Karpas-422 (cell line): ENCODE measurements around the gene PSAPL1. TPM values are rescaled to one million over a fixed set of nuclear protein-coding genes. Genes with fewer than 3 reads are reported as not detected.
"Not testable (repeated sequence)": the region's sequence is repeated elsewhere in the genome, so short reads cannot be mapped to it uniquely, and the experiment has no call there.

ENCODE experiments used
- DNase-seq: peaks from one replicate; pipeline ENCODE4 v3.0.0-alpha.2; 2015
- H2AFZ ChIP-seq: fragments of 200-600 bp; sonication (generic); 2 replicates; pipeline ENCODE4 v1.6.1; 2014; ENCODE audit warnings: antibody characterized with exemption, low read length, mixed read lengths
- H3K27ac ChIP-seq: fragments of 200-600 bp; sonication (generic); 2 replicates; pipeline ENCODE4 v1.5.1; 2014; ENCODE audit warnings: mild to moderate bottlenecking, low read length, moderate library complexity
- H3K27me3 ChIP-seq: fragments of 200-600 bp; sonication (generic); 2 replicates; pipeline ENCODE4 v1.6.1; 2014; ENCODE audit warnings: low read length, mixed read lengths
- H3K36me3 ChIP-seq: fragments of 200-600 bp; sonication (generic); 2 replicates; pipeline ENCODE4 v1.6.1; 2014; ENCODE audit warnings: low read length, mixed read lengths; ENCODE audit not compliant: insufficient read depth
- H3K4me1 ChIP-seq: fragments of 200-600 bp; sonication (generic); 2 replicates; pipeline ENCODE4 v1.6.1; 2014; ENCODE audit warnings: mild to moderate bottlenecking, low read length, mixed read lengths
- H3K4me2 ChIP-seq: fragments of 200-600 bp; sonication (generic); 2 replicates; pipeline ENCODE4 v1.6.1; 2014; ENCODE audit warnings: low read length, low read depth, mild to moderate bottlenecking; ENCODE audit not compliant: poor library complexity, severe bottlenecking
- H3K4me3 ChIP-seq: fragments of 200-600 bp; sonication (generic); 2 replicates; pipeline ENCODE4 v1.5.1; 2014; ENCODE audit warnings: mild to moderate bottlenecking, antibody characterized with exemption, low read length, mixed read lengths
- H3K79me2 ChIP-seq: fragments of 200-600 bp; sonication (generic); 2 replicates; pipeline ENCODE4 v1.6.1; 2014; ENCODE audit warnings: mild to moderate bottlenecking, low read length, mixed read lengths
- H3K9ac ChIP-seq: fragments of 200-600 bp; sonication (generic); 2 replicates; pipeline ENCODE4 v1.6.0; 2014; ENCODE audit warnings: low read length
- H3K9me2 ChIP-seq: fragments of 200-600 bp; sonication (generic), shearing (Covaris generic); replicated peaks from 2 replicates; pipeline ENCODE4 v1.6.0; 2014; ENCODE audit warnings: mild to moderate bottlenecking, low read length, moderate library complexity; ENCODE audit not compliant: insufficient read depth
- H3K9me3 ChIP-seq: fragments of 300-700, 200-600 bp; sonication (generic); 2 replicates; pipeline ENCODE4 v1.6.1; 2014; ENCODE audit warnings: low read length, mixed read lengths
- H4K20me1 ChIP-seq: fragments of 200-600 bp; sonication (generic); 2 replicates; pipeline ENCODE4 v1.6.1; 2014; ENCODE audit warnings: mild to moderate bottlenecking, antibody characterized with exemption, low read length, low read depth; ENCODE audit not compliant: insufficient read depth
- total RNA-seq: library from RNA; depleted of rRNA; stranded (reverse); fragments of >200 nt; shearing (Covaris generic); gene quantifications from 2 replicates; pipeline ENCODE4 v1.2.3, GENCODE V29; 2014; ENCODE audit warnings: low replicate concordance

The PSAPL1 gene
- total RNA-seq, 1 experiment from 2014 or later = not detected

DNA sequence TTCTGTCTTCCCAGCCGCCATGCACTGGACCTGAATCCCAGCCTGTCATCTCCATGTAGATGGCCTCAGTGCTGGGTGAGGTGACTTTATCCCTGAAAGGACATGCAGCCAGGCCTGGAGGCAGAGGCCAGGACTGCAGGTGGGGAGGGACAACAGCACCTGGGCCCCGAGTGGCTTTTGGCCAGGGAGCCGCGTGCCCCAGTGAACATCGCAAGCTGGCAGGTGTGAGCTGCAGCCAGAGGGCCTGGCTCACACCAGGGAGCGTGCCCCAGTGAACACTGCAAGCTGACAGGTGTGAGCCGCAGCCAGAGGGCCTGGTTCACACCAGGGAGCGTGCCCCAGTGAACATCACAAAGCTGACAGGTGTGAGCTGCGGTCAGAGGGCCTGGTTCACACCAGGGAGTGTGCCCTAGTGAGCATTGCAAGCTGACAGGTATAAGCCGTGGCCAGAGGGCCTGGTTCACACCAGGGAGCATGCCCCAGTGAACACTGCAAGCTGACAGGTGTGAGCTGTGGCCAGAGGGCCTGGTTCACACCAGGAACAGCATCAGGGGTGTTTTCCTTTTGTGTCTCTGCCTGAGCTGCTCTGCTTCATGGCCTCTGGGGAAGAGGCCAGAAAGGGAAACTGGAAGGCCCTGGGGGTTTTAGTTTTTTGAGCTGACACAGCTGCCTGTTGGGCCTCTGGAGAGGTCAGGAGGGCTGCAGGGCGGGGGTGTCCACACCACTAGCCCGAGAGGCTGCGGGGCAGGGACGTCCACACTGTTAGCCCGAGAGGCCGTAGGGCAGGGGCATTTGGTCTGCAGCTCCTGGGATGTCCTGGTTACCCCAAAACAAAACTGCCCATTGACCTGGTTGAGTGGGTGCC, 22.7 kb upstream of the PSAPL1 start:
- Histone ChIP-seq H3K4me2 (no peak overlapping the region), H3K79me2 (no peaks in the 10 kb centered on the region), H2AFZ (no peak overlapping the region), H3K27ac (no peak overlapping the region), H3K9me3 (no peaks in the 10 kb centered on the region), H4K20me1 (no peaks in the 10 kb centered on the region), H3K9me2 (no peaks in the 10 kb centered on the region), H3K4me3 (no peak overlapping the region), H3K36me3 (no peaks in the 10 kb centered on the region), H3K27me3 (no peaks in the 10 kb centered on the region), H3K9ac (no peak overlapping the region), H3K4me1 (no peaks in the 10 kb centered on the region)
- no peak for DNase-seq

DNA sequence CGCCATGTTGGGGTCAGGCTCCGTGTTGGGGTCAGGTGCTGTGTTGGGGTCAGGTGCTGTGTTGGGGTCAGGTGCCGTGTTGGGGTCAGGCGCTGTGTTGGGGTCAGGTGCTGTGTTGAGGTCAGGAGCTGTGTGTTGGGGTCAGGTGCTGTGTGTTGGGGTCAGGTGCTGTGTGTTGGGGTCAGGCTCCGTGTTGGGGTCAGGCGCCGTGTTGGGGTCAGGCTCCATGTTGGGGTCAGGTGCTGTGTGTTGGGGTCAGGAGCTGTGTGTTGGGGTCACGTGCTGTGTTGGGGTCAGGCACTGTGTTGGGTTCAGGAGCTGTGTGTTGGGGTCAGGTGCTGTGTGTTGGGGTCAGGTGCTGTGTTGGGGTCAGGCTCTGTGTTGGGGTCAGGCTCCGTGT, 18.1 kb upstream of the PSAPL1 start:
- not testable (repeated sequence) for H2AFZ ChIP-seq, H3K27me3 ChIP-seq, H3K9me2 ChIP-seq, H3K9ac ChIP-seq, H3K4me2 ChIP-seq, H3K36me3 ChIP-seq, H4K20me1 ChIP-seq, H3K79me2 ChIP-seq, DNase-seq, H3K4me3 ChIP-seq, H3K27ac ChIP-seq, H3K9me3 ChIP-seq, H3K4me1 ChIP-seq

DNA sequence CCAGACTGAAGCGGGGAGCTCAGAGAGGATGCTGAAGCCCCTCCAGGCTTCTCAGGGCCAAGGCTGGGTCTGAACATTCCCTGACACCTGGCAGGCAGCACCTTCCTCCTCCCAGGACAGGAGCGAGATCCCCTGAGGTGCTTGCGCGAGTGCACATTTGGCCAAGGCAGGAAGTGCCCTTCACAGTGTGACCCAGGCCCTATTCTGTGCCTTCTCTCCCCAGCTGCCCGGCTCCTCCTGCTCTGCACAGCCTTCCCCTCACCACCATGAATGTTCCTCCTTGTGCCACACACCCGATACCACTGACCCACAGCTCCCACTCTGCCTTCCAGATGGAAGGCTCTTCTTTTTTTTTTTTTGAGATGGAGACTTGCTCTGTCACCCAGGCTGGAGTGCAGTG, 17.1 kb upstream of the PSAPL1 start:
- Histone ChIP-seq H3K27ac (no peak overlapping the region), H3K9me3 (peaks cover 6% of the 10 kb centered on the region; the same call in 1 of the 2 replicates), H3K36me3 (no peaks in the 10 kb centered on the region), H3K4me3 (no peak overlapping the region), H2AFZ (no peak overlapping the region), H3K4me2 (no peak overlapping the region), H4K20me1 (no peaks in the 10 kb centered on the region), H3K79me2 (no peaks in the 10 kb centered on the region), H3K27me3 (no peaks in the 10 kb centered on the region), H3K4me1 (no peaks in the 10 kb centered on the region), H3K9me2 (no peaks in the 10 kb centered on the region), H3K9ac (no peak overlapping the region)
- DNase-seq = no peak

DNA sequence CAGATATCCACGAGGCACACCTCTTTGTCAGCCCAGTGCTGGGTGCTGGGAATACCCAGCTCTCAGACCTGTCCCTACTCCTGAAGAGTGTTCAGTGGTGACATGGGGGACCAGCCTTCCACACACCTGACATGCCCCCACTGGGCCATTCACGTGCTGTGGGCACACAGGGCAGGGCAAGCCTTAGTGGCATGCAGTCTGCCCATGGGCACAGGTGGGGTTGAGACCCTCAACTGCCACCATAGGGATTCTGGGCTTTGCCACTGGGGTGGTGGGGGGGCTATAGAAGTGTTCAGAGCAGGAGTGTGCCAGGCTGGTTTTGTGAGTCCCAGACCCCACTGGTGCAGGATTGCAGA, 16.7 kb upstream of the PSAPL1 start:
- Histone ChIP-seq H3K27me3 (no peaks in the 10 kb centered on the region), H3K4me1 (no peaks in the 10 kb centered on the region), H3K4me3 (no peak overlapping the region), H3K9me2 (no peaks in the 10 kb centered on the region), H3K36me3 (no peaks in the 10 kb centered on the region), H3K4me2 (no peak overlapping the region), H3K9me3 (peaks cover 6% of the 10 kb centered on the region; the same call in 1 of the 2 replicates), H3K27ac (no peak overlapping the region), H3K79me2 (no peaks in the 10 kb centered on the region), H4K20me1 (no peaks in the 10 kb centered on the region), H2AFZ (no peak overlapping the region), H3K9ac (no peak overlapping the region)
- no peak for DNase-seq

DNA sequence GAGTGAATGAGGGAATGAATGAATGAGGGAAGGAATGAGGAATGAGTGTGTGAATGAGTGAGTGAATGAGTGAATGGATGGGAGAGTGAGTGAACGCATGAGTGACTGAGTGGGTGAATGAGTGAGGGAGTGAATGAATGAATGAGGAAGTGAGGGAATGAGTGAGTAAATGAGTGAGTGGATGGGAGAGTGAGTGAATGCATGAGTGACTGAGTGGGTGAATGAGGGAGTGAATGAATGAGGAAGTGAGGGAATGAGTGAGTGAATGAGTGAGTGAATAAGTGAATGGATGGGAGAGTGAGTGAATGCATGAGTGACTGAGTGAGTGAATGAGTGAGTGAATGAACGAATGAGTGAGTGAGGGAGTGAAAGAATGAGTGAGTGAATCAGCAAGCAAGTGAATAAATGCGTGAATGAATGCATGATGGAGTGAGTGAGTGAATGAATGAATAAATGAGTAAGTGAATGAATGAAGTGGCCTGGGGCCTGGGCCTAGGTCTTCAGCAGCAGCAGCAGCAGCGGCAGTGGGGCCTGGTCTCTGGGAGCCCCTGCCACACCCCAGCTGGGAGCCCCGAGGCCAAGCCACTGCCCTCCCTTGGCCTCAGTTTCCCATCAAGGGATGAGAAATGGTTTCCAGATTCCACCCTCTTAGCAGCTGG, 16.2 kb upstream of the PSAPL1 start:
- DNase-seq = no peak
- H2AFZ ChIP-seq = no peak overlapping the region
- H4K20me1 ChIP-seq = no peaks in the 10 kb centered on the region
- H3K9me2 ChIP-seq = no peaks in the 10 kb centered on the region
- H3K27me3 ChIP-seq = no peaks in the 10 kb centered on the region
- no peaks in the 10 kb centered on the region for H3K79me2 ChIP-seq
- no peaks in the 10 kb centered on the region for H3K36me3 ChIP-seq
- peaks cover 6% of the 10 kb centered on the region; the same call in 1 of the 2 replicates for H3K9me3 ChIP-seq
- H3K4me1 ChIP-seq = no peaks in the 10 kb centered on the region
- H3K4me3 ChIP-seq = no peak overlapping the region
- H3K9ac ChIP-seq = no peak overlapping the region
- H3K27ac ChIP-seq = no peak overlapping the region
- no peak overlapping the region for H3K4me2 ChIP-seq

DNA sequence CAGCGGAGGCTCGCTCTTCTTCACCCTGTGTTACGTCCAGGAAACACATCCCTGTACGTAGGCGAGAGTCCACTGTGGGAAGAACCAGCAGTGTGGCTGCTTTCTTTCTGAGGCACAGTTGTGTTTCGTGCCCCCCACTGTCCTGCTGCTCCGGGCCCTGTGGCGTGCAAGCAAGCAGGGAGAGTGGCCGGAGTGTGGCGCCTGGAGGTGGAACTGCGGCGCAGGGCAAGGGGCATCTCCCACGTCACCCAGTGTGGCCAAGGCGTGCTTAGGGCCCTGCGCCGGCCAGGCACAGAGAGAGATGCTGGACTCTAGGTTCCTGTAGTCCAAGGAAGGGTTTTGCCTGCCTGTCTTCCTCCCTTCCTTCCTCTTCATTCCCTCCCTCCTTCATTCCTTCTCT, 13.3 kb upstream of the PSAPL1 start:
- Histone ChIP-seq H3K4me3 (no peak overlapping the region), H3K9me2 (no peaks in the 10 kb centered on the region), H3K79me2 (no peaks in the 10 kb centered on the region), H3K9me3 (peaks cover 6% of the 10 kb centered on the region; the same call in 1 of the 2 replicates), H3K36me3 (no peaks in the 10 kb centered on the region), H3K4me2 (no peak overlapping the region), H3K4me1 (no peaks in the 10 kb centered on the region), H3K9ac (no peak overlapping the region), H2AFZ (no peak overlapping the region), H3K27ac (no peak overlapping the region), H3K27me3 (no peaks in the 10 kb centered on the region), H4K20me1 (no peaks in the 10 kb centered on the region)
- DNase-seq = no peak

DNA sequence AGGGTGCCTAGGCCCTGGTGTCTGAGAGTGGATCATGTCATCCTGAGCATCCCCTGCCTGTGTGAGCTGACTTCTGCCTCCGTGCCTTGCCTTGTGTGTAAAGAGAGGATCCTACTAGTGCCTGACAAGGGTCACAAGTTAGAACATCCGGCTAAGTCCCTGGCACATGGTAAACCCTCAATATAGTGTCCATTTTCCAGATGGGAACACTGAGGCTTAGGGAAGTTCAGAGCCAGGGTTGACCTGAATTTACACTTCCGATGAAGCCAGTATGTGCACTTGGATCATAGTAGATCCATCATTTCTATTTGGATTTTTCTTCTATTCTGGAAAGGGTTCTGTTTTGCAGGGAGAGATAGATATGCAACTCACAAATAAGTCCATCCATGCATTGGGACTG, 12.5 kb upstream of the PSAPL1 start:
- no peak overlapping the region for H2AFZ ChIP-seq
- no peak overlapping the region for H3K4me2 ChIP-seq
- no peak overlapping the region for H3K4me3 ChIP-seq
- H3K9ac ChIP-seq = no peak overlapping the region
- H3K36me3 ChIP-seq = no peaks in the 10 kb centered on the region
- H4K20me1 ChIP-seq = no peaks in the 10 kb centered on the region
- H3K4me1 ChIP-seq = no peaks in the 10 kb centered on the region
- no peaks in the 10 kb centered on the region for H3K27me3 ChIP-seq
- DNase-seq = no peak
- H3K9me2 ChIP-seq = no peaks in the 10 kb centered on the region
- no peak overlapping the region for H3K27ac ChIP-seq
- H3K9me3 ChIP-seq = peaks cover 6% of the 10 kb centered on the region; the same call in 1 of the 2 replicates
- H3K79me2 ChIP-seq = no peaks in the 10 kb centered on the region

DNA sequence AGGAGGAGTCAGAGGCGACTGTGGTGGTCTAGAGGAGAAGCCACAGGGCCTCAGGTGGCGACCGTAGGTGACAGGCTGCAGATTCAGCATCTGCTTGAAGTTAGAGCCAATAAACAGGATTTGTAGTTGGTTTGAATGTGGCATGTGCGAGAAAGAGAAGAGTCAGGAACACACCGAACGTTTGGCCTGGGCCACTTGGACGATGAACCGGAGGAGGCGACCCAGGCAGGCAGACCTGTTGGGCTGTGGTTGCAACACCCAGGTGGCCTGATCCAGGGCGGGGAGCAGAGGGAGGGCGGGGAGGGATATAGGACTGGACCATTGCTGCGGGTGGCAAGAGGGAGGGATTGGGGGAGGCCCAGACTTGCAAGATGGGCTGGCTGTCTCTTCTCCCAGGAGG, 10.0 kb upstream of the PSAPL1 start:
- no peak overlapping the region for H3K9ac ChIP-seq
- no peak overlapping the region for H2AFZ ChIP-seq
- no peaks in the 10 kb centered on the region for H3K9me2 ChIP-seq
- H3K79me2 ChIP-seq = no peaks in the 10 kb centered on the region
- no peaks in the 10 kb centered on the region for H3K9me3 ChIP-seq
- no peak overlapping the region for H3K4me3 ChIP-seq
- H3K4me1 ChIP-seq = no peaks in the 10 kb centered on the region
- no peaks in the 10 kb centered on the region for H3K36me3 ChIP-seq
- H4K20me1 ChIP-seq = no peaks in the 10 kb centered on the region
- no peak overlapping the region for H3K27ac ChIP-seq
- H3K4me2 ChIP-seq = no peak overlapping the region
- DNase-seq = no peak
- H3K27me3 ChIP-seq = no peaks in the 10 kb centered on the region
